Stimulated activated CD8-positive, alpha-beta memory T cell treated with anti-CD3 and anti-CD28 coated beads, Interleukin-7, amount 100 ng/mL, for 24 hours (primary cell): ENCODE data around the gene MAGIX.

Experiments
- DNase-seq: peaks from one replicate; pipeline ENCODE4 v3.0.0-alpha.2; 2020; ENCODE audit warnings: low read depth

The MAGIX gene

DNA sequence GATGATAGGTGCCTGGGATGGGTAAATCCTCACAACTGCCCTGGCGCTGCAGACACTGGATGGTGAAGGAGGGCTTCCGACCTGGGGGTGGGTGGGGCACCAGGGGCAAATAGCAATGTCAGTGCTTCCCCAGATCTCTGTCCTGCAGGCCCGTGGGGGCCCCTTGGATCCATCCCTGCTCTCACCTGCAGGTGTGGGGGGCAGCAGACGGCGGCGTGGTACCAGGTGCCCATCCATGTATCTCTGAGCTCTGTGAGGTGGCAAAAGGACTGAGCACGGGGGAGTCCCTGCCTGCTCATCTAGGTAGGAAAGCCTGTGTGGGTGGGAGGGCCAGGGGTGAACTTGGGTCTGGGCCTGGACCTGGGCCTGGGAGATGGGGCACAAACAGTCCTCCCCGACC, 44.0 kb downstream of the MAGIX start:
- DNase-seq = no peak

DNA sequence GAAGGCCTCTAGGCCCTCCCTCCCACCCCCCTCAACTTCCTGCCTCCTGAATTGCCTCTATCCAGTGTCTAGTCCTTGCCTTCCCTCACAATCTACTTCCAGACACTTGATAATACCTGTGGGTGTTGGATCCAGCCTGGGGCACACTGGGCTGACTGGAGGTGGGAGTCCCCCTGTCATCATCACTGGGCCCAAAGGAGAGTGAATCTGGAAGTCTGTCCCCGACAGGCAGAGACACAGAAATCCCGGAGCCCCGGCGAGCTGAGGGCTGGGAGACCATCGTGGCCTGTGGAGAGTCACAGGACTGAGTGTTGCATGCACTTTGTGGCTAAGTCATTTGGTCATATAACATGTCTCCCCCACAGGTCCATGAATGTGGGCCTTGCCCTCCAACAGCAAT, 45.8 kb downstream of the MAGIX start:
- no peak for DNase-seq

DNA sequence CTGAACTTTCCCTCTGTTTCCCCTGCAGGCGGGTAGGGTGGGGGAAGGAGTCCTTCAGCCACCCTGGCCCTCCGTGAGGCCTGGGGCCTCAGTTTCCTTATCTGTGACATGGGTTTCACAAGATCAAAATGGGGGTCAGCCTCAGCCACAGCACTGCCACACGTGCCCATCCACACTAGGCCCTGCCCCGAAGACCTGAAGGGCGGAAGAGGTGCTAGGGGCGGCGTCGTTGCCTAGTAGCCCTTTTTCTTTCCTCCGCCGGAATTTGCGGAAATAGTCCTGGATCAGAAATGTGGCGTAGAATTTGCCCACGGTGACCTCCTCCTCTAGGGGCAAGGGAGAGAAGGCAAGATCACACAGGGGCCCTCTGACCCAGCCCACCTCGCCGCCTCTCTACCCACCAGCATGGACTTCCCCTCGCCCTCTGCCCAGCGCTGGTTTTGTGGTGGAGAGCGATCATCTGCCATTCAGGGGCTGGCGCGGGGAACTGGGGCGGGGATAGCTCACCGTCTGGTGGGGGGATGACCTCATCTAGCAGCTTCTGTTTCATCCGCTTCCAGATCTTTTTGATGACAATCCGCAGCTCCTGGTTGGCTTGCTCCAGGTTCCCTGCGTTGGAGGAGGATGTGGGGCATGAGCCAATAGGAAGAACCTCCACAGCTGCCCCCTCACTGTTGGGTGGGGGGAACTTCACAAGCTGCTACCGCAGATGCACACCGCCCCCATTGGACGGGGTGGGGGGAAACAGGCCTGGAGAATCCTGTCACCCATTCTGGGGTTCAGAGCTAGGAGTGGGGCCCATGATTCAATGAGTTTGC, 47.1 kb downstream of the MAGIX start:
- no peak for DNase-seq

DNA sequence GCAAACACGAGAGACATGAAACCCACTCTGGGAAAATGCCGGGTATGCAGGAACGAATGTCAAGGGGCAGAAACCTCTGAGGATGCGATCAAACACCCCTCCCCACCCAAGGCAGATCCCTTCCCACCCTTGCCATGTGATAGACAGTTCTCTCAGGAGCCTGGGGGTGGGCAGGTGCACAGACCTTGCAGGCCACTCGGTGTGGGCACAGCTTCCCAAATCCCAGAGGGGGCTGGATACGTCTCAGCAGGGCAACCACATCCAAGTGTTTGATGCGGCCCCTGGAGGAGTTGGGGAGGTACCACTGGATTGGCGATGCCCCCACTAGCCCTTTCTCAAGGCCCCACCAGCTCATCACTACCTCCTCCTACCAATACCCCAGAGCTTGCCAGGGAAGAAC, 47.8 kb downstream of the MAGIX start:
- no peak for DNase-seq

DNA sequence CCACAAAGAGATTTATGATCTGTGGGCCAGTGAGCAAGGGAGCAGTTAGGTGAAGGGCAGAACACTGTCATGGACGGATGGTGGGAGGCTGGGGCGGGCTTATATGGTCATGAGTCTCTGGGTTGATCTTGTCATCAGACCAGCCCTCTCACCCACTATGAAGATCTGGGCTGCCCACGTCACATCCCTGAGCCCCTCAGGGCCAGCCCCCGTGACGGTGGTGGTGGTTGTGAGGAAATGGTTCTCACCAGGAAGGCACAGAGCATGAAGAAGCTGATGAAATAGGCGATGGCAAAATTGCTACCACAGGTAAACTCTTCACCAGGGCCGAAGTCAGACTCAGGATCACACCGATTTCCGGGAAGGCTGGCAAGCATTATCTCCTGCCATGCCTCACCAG, 48.5 kb downstream of the MAGIX start:
- DNase-seq = no peak

DNA sequence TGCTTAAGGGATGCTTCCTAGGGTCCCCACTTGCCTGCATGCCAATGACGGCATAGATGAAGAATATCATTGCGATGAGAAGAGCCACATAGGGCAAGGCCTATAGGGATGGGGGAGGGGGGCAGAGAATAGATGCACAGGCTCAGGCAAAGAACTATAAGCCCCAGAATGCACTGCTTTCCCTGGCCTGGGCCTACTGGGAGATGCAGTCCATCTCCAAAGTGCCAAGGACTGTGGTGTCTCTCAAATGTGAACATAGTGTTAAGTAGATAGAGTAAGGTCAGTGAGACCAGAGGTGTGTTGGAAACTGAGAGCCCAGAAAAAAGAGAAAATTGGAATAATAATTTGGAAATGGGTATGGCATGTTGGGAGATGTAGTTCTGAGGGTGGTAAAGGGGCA, 49.7 kb downstream of the MAGIX start:
- no peak for DNase-seq

DNA sequence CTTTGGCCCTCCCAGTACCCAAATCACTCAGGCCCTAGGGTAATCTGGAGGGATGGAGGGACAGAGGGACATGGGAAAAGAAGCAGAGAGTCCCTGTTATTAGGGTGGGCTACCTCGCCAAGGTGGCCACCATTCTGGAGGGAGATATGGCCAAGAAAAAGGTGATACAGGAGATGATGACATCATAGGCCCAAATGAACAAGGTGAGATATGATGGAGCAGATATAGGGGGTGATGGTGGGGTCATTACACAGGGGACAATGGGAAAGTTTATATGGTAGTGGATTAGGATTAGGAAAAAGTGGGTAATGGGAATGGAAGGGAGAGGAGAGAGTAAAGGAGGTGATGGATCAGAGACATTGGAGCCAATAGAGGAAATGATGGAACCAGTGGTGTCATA, 50.3 kb downstream of the MAGIX start:
- DNase-seq = no peak

DNA sequence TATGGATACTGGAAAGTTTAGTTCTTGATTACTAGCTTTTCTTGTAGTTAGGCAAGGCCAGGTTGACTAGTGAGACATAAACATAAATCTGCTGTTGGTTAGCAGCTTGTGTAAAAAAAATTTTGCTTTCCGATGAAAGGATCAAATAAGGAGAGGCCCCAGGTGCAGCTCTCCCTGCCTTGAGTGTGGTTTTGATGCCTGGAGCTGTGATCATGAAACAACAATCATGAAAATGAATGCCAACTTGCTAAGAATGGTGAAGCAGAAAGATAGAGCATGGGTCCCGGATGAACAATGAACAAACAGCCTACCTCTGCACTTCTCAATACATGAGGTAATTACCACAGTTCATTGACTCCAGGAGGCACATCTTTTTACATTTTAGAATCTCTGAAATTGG, 51.9 kb downstream of the MAGIX start:
- no peak for DNase-seq

DNA sequence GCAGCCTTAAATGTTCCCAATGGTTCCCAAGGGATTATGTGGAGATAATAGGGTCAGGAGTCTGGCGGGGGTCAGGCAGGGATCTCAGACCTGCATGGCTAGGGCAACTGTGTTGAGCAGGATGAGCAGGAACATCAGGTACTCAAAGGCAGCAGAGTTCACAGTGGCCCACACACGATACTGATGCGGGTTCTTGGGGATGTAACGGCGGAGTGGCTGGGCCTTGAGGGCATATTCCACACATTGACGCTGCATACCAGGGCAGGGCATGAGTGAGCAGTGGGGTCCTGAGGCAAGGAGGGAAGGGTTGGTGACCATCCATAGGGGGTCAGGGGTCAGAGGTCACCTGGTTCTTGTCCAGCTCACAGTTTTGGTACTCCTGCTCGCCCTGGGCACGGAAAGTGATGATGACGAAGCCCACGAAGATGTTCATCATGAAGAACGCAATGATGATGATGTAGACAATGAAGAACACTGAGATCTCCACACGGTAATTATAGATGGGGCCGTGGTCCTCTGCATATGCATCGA, 52.5 kb downstream of the MAGIX start:
- DNase-seq = no peak
